ENCODE measurements around the gene CCDC85C. TPM values are rescaled to one million over a fixed set of nuclear protein-coding genes. Genes with fewer than 3 reads are reported as not detected.

The CCDC85C gene
- total RNA-seq, 2 experiments from 2014 or later, result 6.4 to 15.0 TPM

DNA sequence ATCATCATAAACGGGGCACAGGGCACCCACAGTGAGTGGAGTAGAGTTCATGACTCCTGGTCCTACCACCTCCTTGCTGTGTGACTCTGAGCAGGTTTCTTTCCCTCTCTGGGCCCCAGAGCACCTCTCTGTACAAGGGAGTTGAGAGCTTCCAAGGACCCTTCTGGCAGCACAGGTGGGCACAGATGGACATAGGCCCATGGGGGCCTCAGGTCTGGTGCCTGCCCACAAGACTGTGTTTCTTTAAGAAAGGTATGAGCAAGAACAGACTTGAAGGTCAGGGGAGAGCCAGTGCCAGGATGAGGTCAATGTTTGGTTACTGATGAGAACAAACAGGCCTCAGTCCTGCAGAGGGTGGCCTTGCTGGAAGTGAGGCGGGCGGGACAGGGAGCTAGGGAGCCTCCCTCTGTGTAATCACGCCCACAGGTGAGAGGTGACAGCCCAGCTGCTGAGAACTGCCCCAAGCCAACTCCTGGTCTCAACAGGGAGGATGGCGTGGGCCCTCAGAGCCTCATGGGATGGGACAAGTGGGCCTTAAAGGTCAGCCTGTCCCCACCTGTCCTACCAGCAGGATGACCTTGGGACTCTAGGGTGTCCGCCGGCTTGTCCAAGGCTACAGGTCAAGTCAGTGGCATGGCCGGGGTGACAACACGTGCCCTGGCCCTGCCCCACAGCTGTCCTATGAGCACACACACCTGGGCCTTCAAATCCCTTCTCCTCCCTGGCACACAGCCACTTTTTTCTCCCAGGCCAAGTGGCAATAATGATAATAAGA is 49.1 kb downstream of the CCDC85C start:
- no peaks in the 10 kb centered on the region for H3K79me2 ChIP-seq (ENCODE audit: insufficient read depth, low read depth, low read length)
- no peaks in the 10 kb centered on the region for H3K9me3 ChIP-seq (ENCODE audit: low read length)
- H3K4me1 ChIP-seq (ENCODE audit: insufficient read depth, low read length, poor library complexity, severe bottlenecking), result no peaks in the 10 kb centered on the region
- POLR2A ChIA-PET, result interaction anchor here (0.8 kb wide), 1 partner anchor 50 kb away, joined by 4 read pairs; no protein-coding TSS in a partner anchor
- H3K27ac ChIP-seq (ENCODE audit: low read depth, low read length, poor library complexity, severe bottlenecking), result no peak overlapping the region
- no peaks in the 10 kb centered on the region for H3K36me3 ChIP-seq (ENCODE audit: insufficient read depth, low read length)
- DNase-seq (ENCODE audit: low spot score), result no peak
- H3K4me2 ChIP-seq (ENCODE audit: low read length), result no peak overlapping the region
- no peak overlapping the region for H3K4me3 ChIP-seq (ENCODE audit: low read depth, low read length, poor library complexity, severe bottlenecking)
- CTCF ChIA-PET (ENCODE audit: unreplicated experiment), result no interaction called here
- no peaks in the 10 kb centered on the region for H3K9me2 ChIP-seq (ENCODE audit: insufficient read depth, low read length)
- H2AFZ ChIP-seq (ENCODE audit: low read length), result no peak overlapping the region
- TF ChIP-seq, protein P1, sequence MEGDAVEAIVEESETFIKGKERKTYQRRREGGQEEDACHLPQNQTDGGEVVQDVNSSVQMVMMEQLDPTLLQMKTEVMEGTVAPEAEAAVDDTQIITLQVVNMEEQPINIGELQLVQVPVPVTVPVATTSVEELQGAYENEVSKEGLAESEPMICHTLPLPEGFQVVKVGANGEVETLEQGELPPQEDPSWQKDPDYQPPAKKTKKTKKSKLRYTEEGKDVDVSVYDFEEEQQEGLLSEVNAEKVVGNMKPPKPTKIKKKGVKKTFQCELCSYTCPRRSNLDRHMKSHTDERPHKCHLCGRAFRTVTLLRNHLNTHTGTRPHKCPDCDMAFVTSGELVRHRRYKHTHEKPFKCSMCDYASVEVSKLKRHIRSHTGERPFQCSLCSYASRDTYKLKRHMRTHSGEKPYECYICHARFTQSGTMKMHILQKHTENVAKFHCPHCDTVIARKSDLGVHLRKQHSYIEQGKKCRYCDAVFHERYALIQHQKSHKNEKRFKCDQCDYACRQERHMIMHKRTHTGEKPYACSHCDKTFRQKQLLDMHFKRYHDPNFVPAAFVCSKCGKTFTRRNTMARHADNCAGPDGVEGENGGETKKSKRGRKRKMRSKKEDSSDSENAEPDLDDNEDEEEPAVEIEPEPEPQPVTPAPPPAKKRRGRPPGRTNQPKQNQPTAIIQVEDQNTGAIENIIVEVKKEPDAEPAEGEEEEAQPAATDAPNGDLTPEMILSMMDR (conservative IDR thresholded peaks at IDR 0.05; ENCODE audit: low read length), result no peak
- no peak for TF ChIP-seq EZH2phosphoT487 (IDR thresholded peaks at IDR 0.05; ENCODE audit: borderline replicate concordance, low read depth, low read length)
- BruUV-seq (replicated peaks), result no TSS peak
- no peaks in the 10 kb centered on the region for H4K20me1 ChIP-seq (ENCODE audit: insufficient read depth, low read length)
- intact Hi-C loops (cut with micrococcal nuclease; ENCODE audit: unreplicated experiment), result no loop called here

DNA sequence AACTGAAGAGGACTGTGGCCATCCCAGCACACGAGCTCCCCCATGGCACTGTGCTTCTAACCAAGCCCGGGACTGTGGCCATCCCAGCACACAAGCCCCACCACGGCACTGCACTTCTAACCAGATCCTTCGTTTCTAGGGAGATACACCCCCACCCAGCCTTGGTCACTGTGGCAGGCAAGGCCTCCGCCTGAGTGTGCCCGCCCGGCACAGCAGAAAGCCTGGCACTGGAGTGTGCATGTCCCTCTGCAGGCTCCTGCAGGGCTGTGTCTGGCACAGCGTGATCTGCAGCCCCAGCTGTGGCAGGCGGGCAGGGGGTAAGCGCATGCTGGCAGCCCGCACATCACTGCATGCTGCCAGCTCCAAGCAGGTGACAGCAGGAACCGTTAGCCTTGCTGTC is 49.8 kb downstream of the CCDC85C start:
- ChIA-PET POLR2A (no interaction called here), CTCF (ENCODE audit: unreplicated experiment) (no interaction called here)
- Histone ChIP-seq H3K4me1 (ENCODE audit: insufficient read depth, low read length, poor library complexity, severe bottlenecking) (no peaks in the 10 kb centered on the region), H3K4me3 (ENCODE audit: low read depth, low read length, poor library complexity, severe bottlenecking) (no peak overlapping the region), H3K4me2 (ENCODE audit: low read length) (no peak overlapping the region), H3K79me2 (ENCODE audit: insufficient read depth, low read depth, low read length) (no peaks in the 10 kb centered on the region), H4K20me1 (ENCODE audit: insufficient read depth, low read length) (no peaks in the 10 kb centered on the region), H3K36me3 (ENCODE audit: insufficient read depth, low read length) (no peaks in the 10 kb centered on the region), H3K9me2 (ENCODE audit: insufficient read depth, low read length) (no peaks in the 10 kb centered on the region), H3K9me3 (ENCODE audit: low read length) (no peaks in the 10 kb centered on the region), H2AFZ (ENCODE audit: low read length) (no peak overlapping the region), H3K27ac (ENCODE audit: low read depth, low read length, poor library complexity, severe bottlenecking) (no peak overlapping the region)
- no peak for TF ChIP-seq EZH2phosphoT487 (IDR thresholded peaks at IDR 0.05; ENCODE audit: borderline replicate concordance, low read depth, low read length)
- TF ChIP-seq, protein P1 (conservative IDR thresholded peaks at IDR 0.05; ENCODE audit: low read length), result no peak
- intact Hi-C loops (cut with micrococcal nuclease; ENCODE audit: unreplicated experiment), result no loop called here
- no TSS peak for BruUV-seq (replicated peaks)
- DNase-seq (ENCODE audit: low spot score), result no peak

GRCh38 chr14:99552572-99553216 is 51.3 kb downstream of the CCDC85C start:
- no peaks in the 10 kb centered on the region for H3K9me3 ChIP-seq (ENCODE audit: low read length)
- intact Hi-C loops (cut with micrococcal nuclease; ENCODE audit: unreplicated experiment), result no loop called here
- H2AFZ ChIP-seq (ENCODE audit: low read length), result no peak overlapping the region
- H3K4me2 ChIP-seq (ENCODE audit: low read length), result no peak overlapping the region
- no TSS peak for BruUV-seq (replicated peaks)
- ChIA-PET CTCF (ENCODE audit: unreplicated experiment) (no interaction called here), POLR2A (no interaction called here)
- no peak for DNase-seq (ENCODE audit: low spot score)
- no peaks in the 10 kb centered on the region for H3K4me1 ChIP-seq (ENCODE audit: insufficient read depth, low read length, poor library complexity, severe bottlenecking)
- no peak overlapping the region for H3K27ac ChIP-seq (ENCODE audit: low read depth, low read length, poor library complexity, severe bottlenecking)
- H4K20me1 ChIP-seq (ENCODE audit: insufficient read depth, low read length), result peaks cover 9% of the 10 kb centered on the region; the same call in 1 of the 2 replicates
- no peaks in the 10 kb centered on the region for H3K79me2 ChIP-seq (ENCODE audit: insufficient read depth, low read depth, low read length)
- H3K36me3 ChIP-seq (ENCODE audit: insufficient read depth, low read length), result no peaks in the 10 kb centered on the region
- TF ChIP-seq, protein P1 (conservative IDR thresholded peaks at IDR 0.05; ENCODE audit: low read length), result no peak
- no peak for TF ChIP-seq EZH2phosphoT487 (IDR thresholded peaks at IDR 0.05; ENCODE audit: borderline replicate concordance, low read depth, low read length)
- H3K9me2 ChIP-seq (ENCODE audit: insufficient read depth, low read length), result no peaks in the 10 kb centered on the region
- no peak overlapping the region for H3K4me3 ChIP-seq (ENCODE audit: low read depth, low read length, poor library complexity, severe bottlenecking)

Measured in OCI-LY7 (cell line).